Smooth muscle cell (in vitro differentiated cells): ENCODE measurements around the gene OR13J1. TPM values are rescaled to one million over a fixed set of nuclear protein-coding genes. Genes with fewer than 3 reads are reported as not detected.

Experiments used
- DNase-seq: peaks from one replicate; lab custom pipeline; 2025; ENCODE audit not compliant: unreplicated experiment; lab: John Stamatoyannopoulos, UW
- H2AFZ ChIP-seq: fragments of 200-600 bp; sonication (generic); 2 replicates; pipeline ENCODE4 v1.6.0; 2016; ENCODE audit warnings: antibody characterized with exemption, low read depth, mild to moderate bottlenecking
- H3F3A ChIP-seq: fragments of 200-600 bp; sonication (generic); 2 replicates; pipeline ENCODE4 v1.6.0; 2017; ENCODE audit warnings: antibody characterized with exemption, low read depth
- H3K27ac ChIP-seq: fragments of 200-600 bp; sonication (generic); 2 replicates; pipeline ENCODE4 v1.5.1; 2016; ENCODE audit warnings: low read depth, mild to moderate bottlenecking
- H3K27me3 ChIP-seq: fragments of 200-600 bp; sonication (generic); 2 replicates; pipeline ENCODE4 v1.6.1; 2016; ENCODE audit warnings: low read depth, mild to moderate bottlenecking
- H3K36me3 ChIP-seq: fragments of 200-600 bp; sonication (generic); 2 replicates; pipeline ENCODE4 v1.5.1; 2016; ENCODE audit warnings: low read depth
- H3K4me1 ChIP-seq: fragments of 200-600 bp; sonication (generic); 2 replicates; pipeline ENCODE4 v1.5.1; 2016; ENCODE audit warnings: low read depth
- H3K4me2 ChIP-seq: fragments of 200-600 bp; sonication (generic); 2 replicates; pipeline ENCODE4 v1.6.0; 2016; ENCODE audit warnings: mild to moderate bottlenecking
- H3K4me3 ChIP-seq: fragments of 200-600 bp; sonication (generic); 2 replicates; pipeline ENCODE4 v1.5.1; 2016; ENCODE audit warnings: mild to moderate bottlenecking
- H3K79me2 ChIP-seq: fragments of 200-600 bp; sonication (generic); 2 replicates; pipeline ENCODE4 v1.6.0; 2016; ENCODE audit warnings: low read depth, mild to moderate bottlenecking
- H3K9ac ChIP-seq: fragments of 200-600 bp; sonication (generic); 2 replicates; pipeline ENCODE4 v1.6.0; 2016; ENCODE audit warnings: low read depth
- H3K9me3 ChIP-seq: fragments of 200-600 bp; sonication (generic); replicated peaks from 2 replicates; pipeline ENCODE4 v1.5.1; 2016; ENCODE audit warnings: low read depth
- H4K20me1 ChIP-seq: fragments of 200-600 bp; sonication (generic); 2 replicates; pipeline ENCODE4 v1.6.0; 2016; ENCODE audit warnings: low read depth
- CTCF ChIP-seq: fragments of 200-600 bp; sonication (generic); IDR thresholded peaks from 2 replicates; pipeline ENCODE4 v1.5.1; 2017; ENCODE audit warnings: borderline replicate concordance, mild to moderate bottlenecking, antibody characterized with exemption; ENCODE audit not compliant: insufficient read depth, poor library complexity, severe bottlenecking
- WGBS: methylation state at CpG from one replicate; pipeline ENCODE4 v1.1.7; 2016; ENCODE audit warnings: low lambda C conversion rate; 5-methylcytosine and 5-hydroxymethylcytosine counted together
- polyA plus RNA-seq: library from polyadenylated mRNA; unstranded; fragments of >200 nt; fragmentation: Nextera tagmentation; extraction: Ambion mirVana; gene quantifications from 2 replicates; pipeline ENCODE4 v1.2.1, GENCODE V29; 2016
- total RNA-seq: library from RNA; depleted of rRNA; stranded (reverse); fragments of >200 nt; gene quantifications from 2 replicates; pipeline ENCODE4 v1.2.3, GENCODE V29; 2014

OR13J1 gene
- total and polyA plus RNA-seq, 2 experiments from 2014 or later = not detected

GRCh38 chr9:35912791-35913400 lies 42.7 kb upstream of the OR13J1 start:
- H3K4me2 ChIP-seq = no peak overlapping the region
- no peaks in the 10 kb centered on the region for H3K79me2 ChIP-seq
- peaks cover 12% of the 10 kb centered on the region for H3K4me1 ChIP-seq
- no peak overlapping the region for H3K9ac ChIP-seq
- H3K27me3 ChIP-seq = no peaks in the 10 kb centered on the region
- H3K4me3 ChIP-seq = no peak overlapping the region
- no peak overlapping the region for H3K27ac ChIP-seq
- no peaks in the 10 kb centered on the region for H4K20me1 ChIP-seq
- H3F3A ChIP-seq = no peaks in the 10 kb centered on the region
- H3K36me3 ChIP-seq = no peaks in the 10 kb centered on the region
- WGBS = 91% methylated on average over 10 of the region's 10 CpGs
- no peak for TF ChIP-seq CTCF
- H3K9me3 ChIP-seq = no peaks in the 10 kb centered on the region
- DNase-seq = no peak
- no peak overlapping the region for H2AFZ ChIP-seq

- Histone ChIP-seq H3K79me2 (no peaks in the 10 kb centered on the region), H3K9ac (no peak overlapping the region), H3K27ac (no peak overlapping the region), H3K27me3 (no peaks in the 10 kb centered on the region), H3F3A (peaks cover 9% of the 10 kb centered on the region), H3K9me3 (no peaks in the 10 kb centered on the region), H3K4me2 (no peak overlapping the region), H3K4me3 (no peak overlapping the region), H2AFZ (no peak overlapping the region), H4K20me1 (no peaks in the 10 kb centered on the region), H3K36me3 (no peaks in the 10 kb centered on the region), H3K4me1 (peaks cover 24% of the 10 kb centered on the region)
- 89% methylated on average over 10 of the region's 10 CpGs for WGBS
- TF ChIP-seq CTCF = no peak
- DNase-seq = no peak
Measured at GRCh38 chr9:35911690-35912089, 41.5 kb upstream of the OR13J1 start.

GRCh38 chr9:35910613-35911359 lies 40.6 kb upstream of the OR13J1 start:
- H3K4me1 ChIP-seq = peaks cover 26% of the 10 kb centered on the region
- H4K20me1 ChIP-seq = no peaks in the 10 kb centered on the region
- H3K9me3 ChIP-seq = no peaks in the 10 kb centered on the region
- H3K4me2 ChIP-seq = no peak overlapping the region
- no peak for DNase-seq
- no peak overlapping the region for H2AFZ ChIP-seq
- WGBS = 83% methylated on average over 14 of the region's 14 CpGs
- H3K27ac ChIP-seq = no peak overlapping the region
- H3K36me3 ChIP-seq = no peaks in the 10 kb centered on the region
- TF ChIP-seq CTCF = peak; percentile 17
- no peaks in the 10 kb centered on the region for H3K27me3 ChIP-seq
- H3K9ac ChIP-seq = no peak overlapping the region
- peaks cover 12% of the 10 kb centered on the region for H3F3A ChIP-seq
- H3K4me3 ChIP-seq = no peak overlapping the region
- no peaks in the 10 kb centered on the region for H3K79me2 ChIP-seq
